Right lobe of liver (tissue), 6 donors: ENCODE results near the gene ALDH18A1. TPM values are rescaled to one million over a fixed set of nuclear protein-coding genes. Genes with fewer than 3 reads are reported as not detected.

Source experiments
- ATAC-seq, 4 donors: fragments of 200-7000 bp; cut with Tn5 transposase; one replicate each; pipeline ENCODE4 v1.9.1; 2020; ENCODE audit warnings: mild to moderate bottlenecking in 4 of 4, moderate library complexity in 4 of 4
- DNase-seq, 3 donors: peaks; one replicate each; pipeline ENCODE4 v3.0.0-alpha.2; 2020
- H3K27ac ChIP-seq, 3 donors: fragments of 200-600 bp; one replicate each; pipeline ENCODE4 v1.8.0; 2022
- H3K27me3 ChIP-seq, 2 donors: fragments of 200-600 bp; one replicate each; pipeline ENCODE4 v1.8.0; 2022
- H3K36me3 ChIP-seq, 4 donors: fragments of 200-600 bp; sonication (generic) in 1 of 4; one replicate each; pipeline versions ENCODE4 v1.5.1 to v1.8.0; 2017 to 2022; ENCODE audit warnings: control low read depth in 1 of 4
- H3K4me1 ChIP-seq, 4 donors: fragments of 200-600 bp; sonication (generic) in 1 of 4; one replicate each; pipeline versions ENCODE4 v1.5.1 to v1.8.0; 2017 to 2022; ENCODE audit warnings: control low read depth in 1 of 4
- H3K4me3 ChIP-seq, 3 donors: fragments of 200-600 bp; one replicate each; pipeline ENCODE4 v1.8.0; 2022
- H3K9me3 ChIP-seq, 4 donors: fragments of 200-600 bp; sonication (generic) in 1 of 4; one replicate each; pipeline versions ENCODE4 v1.5.1 to v1.8.0; 2017 to 2022; ENCODE audit warnings: control low read depth in 1 of 4
- POLR2A ChIP-seq: fragments of 450-650 bp; IDR thresholded peaks from one replicate; pipeline ENCODE4 v1.6.1; 2017; ENCODE audit warnings: antibody characterized with exemption, mild to moderate bottlenecking
- WGBS: methylation state at CpG from one replicate; pipeline ENCODE4 v1.1.6; 2018; ENCODE audit warnings: low coverage, low lambda C conversion rate; ENCODE audit not compliant: insufficient coverage; ENCODE audit errors: missing lambda C conversion rate; 5-methylcytosine and 5-hydroxymethylcytosine counted together
- intact Hi-C, 2 donors: fragments of 100-400 bp; cut with DNase I; formaldehyde crosslinking; loops; one replicate each; pipeline versions ENCODE4 v1.11.2 to v1.14.1; 2022
- total RNA-seq, 6 experiments: library from RNA; depleted of rRNA in 2 of 6; stranded (reverse); fragments of >200 nt in 2 of 6; fragmentation: NEBNext Ultra II Directional in 3 of 6; extraction: Animal tissue kit (Norgen Biotek cat#: 25700) in 3 of 6; gene quantifications; one replicate each; pipeline versions ENCODE4 v1.1.0 to v1.2.4, GENCODE V29; 2016 to 2023
- TF ChIP-seq, protein P1 (sequence below), 4 donors: fragments of 200-600 bp in 3 of 4; fragments of 450-650 bp in 1 of 4; IDR thresholded peaks; one replicate each; pipeline versions ENCODE4 v1.5.1 to v1.8.0; 2016 to 2022; ENCODE audit warnings: antibody characterized with exemption in 4 of 4, mild to moderate bottlenecking in 2 of 4
- donor health status: DM: no; HTN: yes; CAD: no.
- donor health status: DM: no; HTN: no; CAD: no.
- donor health status: DM: no; HTN: no; CAD: no.
- donor health status: DM: no; HTN: yes; CAD: no.
- donor health status: DM: no; HTN: yes; CAD: no.

The ALDH18A1 gene
- total RNA-seq, 6 experiments from 2014 or later: 28.4 to 41.2 (median 34.4) TPM

DNA sequence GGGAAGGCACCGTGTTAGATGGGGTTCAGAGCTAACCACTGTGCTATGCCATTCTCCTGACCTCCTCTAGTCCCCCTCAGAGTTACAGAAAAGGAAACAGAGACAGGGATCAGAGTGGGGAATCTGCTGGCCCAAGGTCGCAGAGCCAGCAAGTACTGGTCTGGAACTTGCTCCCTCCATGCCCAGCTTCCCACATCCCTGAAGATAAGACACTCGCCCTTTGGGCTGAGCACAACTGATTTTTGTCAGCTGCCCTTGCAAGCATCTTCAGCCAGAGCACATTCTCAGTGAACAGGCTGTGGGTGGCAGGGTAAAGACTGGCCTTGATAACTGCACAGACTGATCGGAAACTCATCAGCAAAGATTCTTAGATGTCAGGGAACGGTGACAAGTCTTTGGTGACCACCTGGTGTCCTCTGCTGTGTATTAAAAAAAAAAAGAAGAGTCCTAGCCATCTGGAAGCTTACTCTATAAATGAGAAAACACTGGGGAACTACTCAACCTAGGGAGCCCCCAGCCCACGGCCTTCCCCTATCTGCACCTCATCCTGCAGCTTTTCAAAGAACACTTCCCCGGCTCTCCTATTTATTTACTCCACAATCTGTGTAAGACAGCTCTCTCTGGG lies 94.1 kb downstream of the ALDH18A1 start:
- Histone ChIP-seq H3K27ac (peak overlapping the region in 1 of 3 donors; percentile 95), H3K4me1 (peaks cover 0 to 21% (median 9%) of the 10 kb centered on the region in 4 donors), H3K27me3 (no peaks in the 10 kb centered on the region), H3K4me3 (no peak overlapping the region), H3K9me3 (no peaks in the 10 kb centered on the region), H3K36me3 (no peaks in the 10 kb centered on the region)
- DNase-seq: no peak
- intact Hi-C loops: loop anchor here in 1 of 2 donors (10.0 kb wide), 1 partner anchor 128 kb away; no protein-coding TSS in a partner anchor
- ATAC-seq: no peak
- WGBS: 75% methylated on average over 5 of the region's 7 CpGs
- TF ChIP-seq POLR2A: no peak
- TF ChIP-seq, protein P1, sequence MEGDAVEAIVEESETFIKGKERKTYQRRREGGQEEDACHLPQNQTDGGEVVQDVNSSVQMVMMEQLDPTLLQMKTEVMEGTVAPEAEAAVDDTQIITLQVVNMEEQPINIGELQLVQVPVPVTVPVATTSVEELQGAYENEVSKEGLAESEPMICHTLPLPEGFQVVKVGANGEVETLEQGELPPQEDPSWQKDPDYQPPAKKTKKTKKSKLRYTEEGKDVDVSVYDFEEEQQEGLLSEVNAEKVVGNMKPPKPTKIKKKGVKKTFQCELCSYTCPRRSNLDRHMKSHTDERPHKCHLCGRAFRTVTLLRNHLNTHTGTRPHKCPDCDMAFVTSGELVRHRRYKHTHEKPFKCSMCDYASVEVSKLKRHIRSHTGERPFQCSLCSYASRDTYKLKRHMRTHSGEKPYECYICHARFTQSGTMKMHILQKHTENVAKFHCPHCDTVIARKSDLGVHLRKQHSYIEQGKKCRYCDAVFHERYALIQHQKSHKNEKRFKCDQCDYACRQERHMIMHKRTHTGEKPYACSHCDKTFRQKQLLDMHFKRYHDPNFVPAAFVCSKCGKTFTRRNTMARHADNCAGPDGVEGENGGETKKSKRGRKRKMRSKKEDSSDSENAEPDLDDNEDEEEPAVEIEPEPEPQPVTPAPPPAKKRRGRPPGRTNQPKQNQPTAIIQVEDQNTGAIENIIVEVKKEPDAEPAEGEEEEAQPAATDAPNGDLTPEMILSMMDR (IDR thresholded peaks at IDR 0.05): no peak

GRCh38 chr10:95561864-95562177 lies 94.7 kb downstream of the ALDH18A1 start:
- DNase-seq (no peak), ATAC-seq (no peak)
- Histone ChIP-seq H3K27me3 (no peaks in the 10 kb centered on the region), H3K4me3 (peak overlapping the region; percentile 69 to 91 (median 69)), H3K4me1 (peaks cover 0 to 21% (median 9%) of the 10 kb centered on the region in 4 donors), H3K9me3 (no peaks in the 10 kb centered on the region), H3K27ac (peak overlapping the region; percentile 56 to 95 (median 61)), H3K36me3 (no peaks in the 10 kb centered on the region)
- intact Hi-C loops: loop anchor here in 1 of 2 donors (10.0 kb wide), 1 partner anchor 127 kb away; no protein-coding TSS in a partner anchor
- WGBS: 38% methylated on average over 7 of the region's 7 CpGs
- TF ChIP-seq POLR2A: no peak
- TF ChIP-seq, protein P1 (IDR thresholded peaks at IDR 0.05): no peak

DNA sequence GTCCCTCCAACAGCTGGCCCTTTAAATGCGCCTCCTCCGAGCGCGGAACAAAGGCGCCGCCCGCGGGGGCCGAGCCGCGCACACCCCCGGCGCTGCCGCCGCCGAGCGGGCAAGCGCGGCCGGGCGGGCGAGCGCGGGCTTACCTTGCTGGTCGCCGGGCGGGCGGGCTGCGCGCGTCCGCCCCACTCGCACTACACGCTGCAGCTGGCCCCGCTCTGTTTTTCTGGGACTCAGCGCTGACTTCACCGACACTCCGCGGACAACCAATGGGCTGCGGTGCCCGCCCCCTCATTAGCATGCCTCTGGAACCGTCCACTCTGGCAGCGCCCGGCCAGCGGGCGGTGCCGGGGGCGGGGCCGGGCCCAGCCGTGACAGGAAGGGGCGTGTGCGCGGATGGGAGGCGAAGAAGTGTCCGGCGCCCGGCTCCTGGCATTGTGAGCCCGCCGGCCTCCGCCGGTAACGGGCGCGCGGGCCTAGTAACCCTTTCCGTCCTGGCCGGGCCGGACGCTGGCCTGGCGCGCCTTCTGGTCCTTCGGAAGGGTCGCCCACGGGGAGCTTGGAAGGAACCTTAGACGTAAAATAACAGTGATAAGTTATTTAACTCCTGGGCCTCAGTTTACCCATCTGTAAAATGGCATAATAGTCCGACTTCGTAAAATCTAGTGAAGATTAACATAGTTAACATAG lies 95.2 kb downstream of the ALDH18A1 start, which contains the start of gene SORBS1:
Gene SORBS1, minus strand, starts transcription at position 195 of the 687 bp plus-strand sequence. CDS start 120,236 bp downstream, outside the sequence.
- H3K9me3 ChIP-seq: no peaks in the 10 kb centered on the region
- ATAC-seq (peak; percentile 93 to 98 (median 96)), DNase-seq (peak; percentile 96 to 98 (median 98))
- no peaks in the 10 kb centered on the region for H3K36me3 ChIP-seq
- H3K27ac ChIP-seq: peak within 1 kb of the TSS; percentile 95 to 97 (median 96)
- WGBS: 5% methylated on average over 14 of the region's 77 CpGs
- TF ChIP-seq, protein P1 (IDR thresholded peaks at IDR 0.05): no peak
- peak; percentile 99 for TF ChIP-seq POLR2A
- intact Hi-C loops: loop anchor here in 1 of 2 donors (10.0 kb wide), 1 partner anchor 127 kb away; no protein-coding TSS in a partner anchor
- peaks cover 0 to 21% (median 9%) of the 10 kb centered on the region in 4 donors for H3K4me1 ChIP-seq
- peak within 1 kb of the TSS; percentile 69 to 91 (median 69) for H3K4me3 ChIP-seq
- H3K27me3 ChIP-seq: no peaks in the 10 kb centered on the region

- ATAC-seq (peak; percentile 8 to 31 (median 22)), DNase-seq (peak; percentile 67 to 73 (median 69))
- peak overlapping the region; percentile 95 to 97 (median 96) for H3K27ac ChIP-seq
- no peaks in the 10 kb centered on the region for H3K36me3 ChIP-seq
- H3K4me1 ChIP-seq: peaks cover 0 to 21% (median 9%) of the 10 kb centered on the region in 4 donors
- H3K9me3 ChIP-seq: no peaks in the 10 kb centered on the region
- TF ChIP-seq, protein P1 (IDR thresholded peaks at IDR 0.05): no peak
- no peak for TF ChIP-seq POLR2A
- peak overlapping the region; percentile 69 to 91 (median 69) for H3K4me3 ChIP-seq
- 6% methylated on average over 37 of the region's 48 CpGs for WGBS
- H3K27me3 ChIP-seq: no peaks in the 10 kb centered on the region
- intact Hi-C loops: loop anchor here in 1 of 2 donors (10.0 kb wide), 1 partner anchor 126 kb away; no protein-coding TSS in a partner anchor
Observed at GRCh38 chr10:95560278-95561176, 96.0 kb downstream of the ALDH18A1 start.
